C4-2B (cell line): ENCODE data around the gene GAL.

Source experiments
- CTCF ChIP-seq: fragments of 450-650 bp; conservative IDR thresholded peaks from 2 replicates; pipeline ENCODE4 v1.5.1; 2017; ENCODE audit warnings: mild to moderate bottlenecking
- ZFX ChIP-seq: fragments of 450-650 bp; IDR thresholded peaks from 2 replicates; pipeline ENCODE4 v1.6.1; 2017

GRCh38 chr11:68660066-68660810 is 24.1 kb upstream of the GAL start:
- TF ChIP-seq ZFX (no peak), CTCF (no peak)
